OCI-LY7 (cell line): ENCODE measurements around the gene RXRG.

Source experiments
- CTCF ChIP-seq: fragments of 200-600 bp; sonication (generic); conservative IDR thresholded peaks from 2 replicates; pipeline ENCODE4 v1.5.1; 2014; ENCODE audit warnings: mild to moderate bottlenecking, antibody characterized with exemption, low read length, moderate library complexity, mixed read lengths
- EZH2phosphoT487 ChIP-seq: fragments of 200-600 bp; sonication (generic); IDR thresholded peaks from 2 replicates; pipeline ENCODE4 v1.6.1; 2018; ENCODE audit warnings: low read depth, borderline replicate concordance, mild to moderate bottlenecking, mixed run types, antibody characterized with exemption, low read length, moderate library complexity, mixed read lengths

GRCh38 chr1:165376811-165377311 lies 68.1 kb downstream of the RXRG start:
- TF ChIP-seq CTCF: no peak
- TF ChIP-seq EZH2phosphoT487: no peak
